H9 (cell line): ENCODE measurements around the gene ALKBH4. TPM values are rescaled to one million over a fixed set of nuclear protein-coding genes. Genes with fewer than 3 reads are reported as not detected.

ENCODE experiments used
- DNase-seq: peaks from one replicate; pipeline ENCODE4 v3.0.0-alpha.2; 2017
- H2AFZ ChIP-seq: one replicate; pipeline ENCODE4 v1.6.1; 2013; ENCODE audit warnings: mild to moderate bottlenecking, low read length, control low read depth, moderate library complexity
- H2AK5ac ChIP-seq: 2 replicates; pipeline ENCODE4 v1.6.1; 2013; ENCODE audit warnings: low read length, control low read depth, mixed read lengths; ENCODE audit not compliant: insufficient read length
- H2BK120ac ChIP-seq: one replicate; pipeline ENCODE4 v1.6.1; 2013; ENCODE audit warnings: low read depth, mild to moderate bottlenecking, low read length, control low read depth, inconsistent platforms; ENCODE audit not compliant: poor library complexity, severe bottlenecking
- H2BK12ac ChIP-seq: 2 replicates; pipeline ENCODE4 v1.6.1; 2013; ENCODE audit warnings: low read length, control low read depth, mixed read lengths, low read depth; ENCODE audit not compliant: insufficient read length
- H2BK15ac ChIP-seq: 2 replicates; pipeline ENCODE4 v1.6.1; 2013; ENCODE audit warnings: low read depth, low read length, control low read depth
- H2BK20ac ChIP-seq: one replicate; pipeline ENCODE4 v1.6.1; 2013; ENCODE audit warnings: low read depth, mild to moderate bottlenecking, low read length, control low read depth, inconsistent platforms; ENCODE audit not compliant: poor library complexity, severe bottlenecking
- H2BK5ac ChIP-seq: 2 replicates; pipeline ENCODE4 v1.6.1; 2013; ENCODE audit warnings: low read length, control low read depth, mixed read lengths; ENCODE audit not compliant: insufficient read length
- H3K14ac ChIP-seq: 2 replicates; pipeline ENCODE4 v1.6.1; 2013; ENCODE audit warnings: low read length, control low read depth; ENCODE audit not compliant: insufficient read depth
- H3K18ac ChIP-seq: 2 replicates; pipeline ENCODE4 v1.6.1; 2013; ENCODE audit warnings: low read depth, mild to moderate bottlenecking, mixed read lengths, low read length, control low read depth; ENCODE audit not compliant: insufficient read length
- H3K23ac ChIP-seq: 2 replicates; pipeline ENCODE4 v1.6.1; 2013; ENCODE audit warnings: low read length, control low read depth, mixed read lengths, low read depth; ENCODE audit not compliant: insufficient read length
- H3K23me2 ChIP-seq: 2 replicates; pipeline ENCODE4 v1.6.1; 2013; ENCODE audit warnings: low read depth, mild to moderate bottlenecking, mixed read lengths, low read length, control low read depth; ENCODE audit not compliant: insufficient read length, poor library complexity, severe bottlenecking
- H3K27ac ChIP-seq: 2 replicates; pipeline ENCODE4 v1.5.1; 2013; ENCODE audit warnings: low read length, control low read depth, mixed read lengths, low read depth; ENCODE audit not compliant: insufficient read length
- H3K27me3 ChIP-seq: 2 replicates; pipeline ENCODE4 v1.6.1; 2013; ENCODE audit warnings: low read length, control low read depth, inconsistent platforms; ENCODE audit not compliant: insufficient read depth
- H3K4ac ChIP-seq: 2 replicates; pipeline ENCODE4 v1.6.1; 2013; ENCODE audit warnings: low read depth, mild to moderate bottlenecking, control low read depth, inconsistent platforms, low read length, moderate library complexity
- H3K4me1 ChIP-seq: 2 replicates; pipeline ENCODE4 v1.6.1; 2013; ENCODE audit warnings: low read length, control low read depth, inconsistent platforms; ENCODE audit not compliant: insufficient read depth
- H3K4me2 ChIP-seq: 2 replicates; pipeline ENCODE4 v1.6.1; 2013; ENCODE audit warnings: low read length, control low read depth, mixed read lengths; ENCODE audit not compliant: insufficient read length, insufficient read depth
- H3K56ac ChIP-seq: 2 replicates; pipeline ENCODE4 v1.6.1; 2013; ENCODE audit warnings: low read depth, mild to moderate bottlenecking, mixed read lengths, low read length, control low read depth; ENCODE audit not compliant: insufficient read length
- H3K79me1 ChIP-seq: 2 replicates; pipeline ENCODE4 v1.6.1; 2013; ENCODE audit warnings: low read depth, mild to moderate bottlenecking, moderate library complexity, low read length, control low read depth, inconsistent platforms; ENCODE audit not compliant: insufficient read depth, poor library complexity, severe bottlenecking
- H3K79me2 ChIP-seq: 2 replicates; pipeline ENCODE4 v1.6.1; 2013; ENCODE audit warnings: low read length, control low read depth, inconsistent platforms; ENCODE audit not compliant: insufficient read depth
- H3K9ac ChIP-seq: 2 replicates; pipeline ENCODE4 v1.6.1; 2013; ENCODE audit warnings: low read length, control low read depth, mixed read lengths; ENCODE audit not compliant: insufficient read length; ENCODE audit errors: extremely low read depth
- H3K9me3 ChIP-seq: one replicate; pipeline ENCODE4 v1.6.1; 2013; ENCODE audit warnings: low read depth, low read length, inconsistent platforms; ENCODE audit not compliant: control insufficient read depth
- H3T11ph ChIP-seq: one replicate; pipeline ENCODE4 v1.6.1; 2013; ENCODE audit warnings: mild to moderate bottlenecking, low read length, control low read depth, inconsistent platforms
- H4K20me1 ChIP-seq: one replicate; pipeline ENCODE4 v1.6.1; 2013; ENCODE audit not compliant: control insufficient read depth, insufficient read length, insufficient read depth
- H4K5ac ChIP-seq: 2 replicates; pipeline ENCODE4 v1.6.1; 2013; ENCODE audit warnings: low read depth, mild to moderate bottlenecking, mixed read lengths, low read length, control low read depth; ENCODE audit not compliant: insufficient read length
- H4K8ac ChIP-seq: replicated peaks from 2 replicates; pipeline ENCODE4 v1.6.1; 2013; ENCODE audit warnings: low read length, control low read depth, mixed read lengths, low read depth; ENCODE audit not compliant: insufficient read length
- H4K91ac ChIP-seq: 2 replicates; pipeline ENCODE4 v1.6.1; 2013; ENCODE audit warnings: low read depth, mild to moderate bottlenecking, moderate library complexity, mixed read lengths, low read length, control low read depth; ENCODE audit not compliant: insufficient read length
- H3K27ac Mint-ChIP-seq, 3 experiments: 2 replicates in 2 of 3; 3 replicates in 1 of 3; pipeline ENCODE4 v1.8.0; 2020 to 2021; ENCODE audit warnings: mixed read lengths in 3 of 3, mild to moderate bottlenecking in 1 of 3, moderate library complexity in 1 of 3
- H3K27me3 Mint-ChIP-seq: 2 replicates; pipeline ENCODE4 v1.8.0; 2021; ENCODE audit warnings: low read depth, mild to moderate bottlenecking, moderate library complexity, mixed read lengths
- H3K36me3 Mint-ChIP-seq, 3 experiments: 2 replicates in 2 of 3; 3 replicates in 1 of 3; pipeline ENCODE4 v1.8.0; 2020 to 2021; ENCODE audit warnings: low read depth in 3 of 3, mixed read lengths in 3 of 3; ENCODE audit not compliant: insufficient read depth in 1 of 3
- H3K4me1 Mint-ChIP-seq, 2 experiments: 2 replicates each; pipeline ENCODE4 v1.8.0; 2020; ENCODE audit warnings: mixed read lengths in 2 of 2
- H3K4me3 Mint-ChIP-seq, 2 experiments: 2 replicates in 1 of 2; 3 replicates in 1 of 2; pipeline ENCODE4 v1.8.0; 2020 to 2021; ENCODE audit warnings: mild to moderate bottlenecking in 2 of 2, mixed read lengths in 2 of 2, moderate library complexity in 1 of 2
- H3K9me3 Mint-ChIP-seq, 2 experiments: 2 replicates in 1 of 2; 3 replicates in 1 of 2; pipeline ENCODE4 v1.8.0; 2020; ENCODE audit warnings: mild to moderate bottlenecking in 2 of 2, mixed read lengths in 2 of 2, moderate library complexity in 1 of 2
- WGBS: extraction: QIAGEN DNeasy Blood & Tissue Kit; methylation state at CpG from one replicate; pipeline ENCODE4 v1.1.7; 2013; ENCODE audit warnings: missing lambda C conversion rate, low lambda C conversion rate, mixed read lengths; ENCODE audit not compliant: insufficient read length; ENCODE audit errors: extremely low coverage; 5-methylcytosine and 5-hydroxymethylcytosine counted together
- total RNA-seq: library from RNA; stranded (reverse); gene quantifications from 2 replicates; pipeline ENCODE4 v1.2.1, GENCODE V29; 2021
- TF ChIP-seq, protein P1 (sequence below): fragments of 200-600 bp; sonication (generic); conservative IDR thresholded peaks from 3 replicates; pipeline ENCODE4 v1.8.0; 2021; ENCODE audit warnings: antibody characterized with exemption, mild to moderate bottlenecking

The ALKBH4 gene
- total RNA-seq, 1 experiment from 2014 or later = 23.9 TPM

DNA sequence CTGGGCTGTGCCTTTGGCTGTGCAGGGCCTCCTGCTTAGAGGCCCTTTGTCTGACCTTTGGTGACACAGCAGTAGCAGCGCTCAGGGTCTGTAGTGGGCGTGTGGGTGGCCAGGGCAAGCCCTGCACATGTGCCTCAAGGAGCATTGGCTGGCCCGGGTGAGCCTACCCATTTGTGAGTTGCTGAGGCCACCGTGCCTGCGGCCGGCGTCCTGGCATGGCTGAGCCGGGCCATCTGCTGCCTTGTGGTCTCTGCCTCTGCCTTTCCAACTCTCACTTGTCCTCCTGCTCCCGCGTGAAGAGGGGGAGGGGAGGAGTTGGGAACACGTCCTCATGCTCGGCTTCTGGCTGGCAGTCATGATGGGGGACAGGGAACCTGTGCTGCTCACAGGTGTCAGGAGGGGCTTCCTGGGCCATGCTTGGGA, 40.5 kb downstream of the ALKBH4 start:
- peak; percentile 47 for DNase-seq

More for the DNA sequence above, 40.5 kb downstream of the ALKBH4 start:
- Histone ChIP-seq H3K9ac (no peak overlapping the region), H3K79me1 (no peaks in the 10 kb centered on the region), H3K56ac (no peak overlapping the region), H2BK120ac (no peak overlapping the region), H3K9me3 (no peaks in the 10 kb centered on the region), H2BK5ac (no peak overlapping the region), H4K91ac (no peak overlapping the region), H2AK5ac (no peak overlapping the region), H2BK15ac (no peak overlapping the region), H4K20me1 (no peaks in the 10 kb centered on the region), H3K23ac (no peak overlapping the region), H3T11ph (no peak overlapping the region), H3K4me1 (no peaks in the 10 kb centered on the region), H3K23me2 (no peaks in the 10 kb centered on the region), H3K27ac (no peak overlapping the region), H3K14ac (no peak overlapping the region), H3K79me2 (no peaks in the 10 kb centered on the region), H3K4ac (no peak overlapping the region), H3K27me3 (no peaks in the 10 kb centered on the region), H2AFZ (no peak overlapping the region), H4K5ac (no peak overlapping the region), H2BK12ac (no peak overlapping the region), H3K4me2 (no peak overlapping the region), H4K8ac (no peak overlapping the region), H2BK20ac (no peak overlapping the region), H3K18ac (no peak overlapping the region)
- Mint-ChIP-seq H3K36me3 (peaks cover 21 to 60% (median 50%) of the 10 kb centered on the region in 3 experiments), H3K27ac (peak overlapping the region; percentile 7 to 91 (median 43); a peak in 4 of 7 replicates), H3K4me1 (peaks cover 10 to 18% of the 10 kb centered on the region in 2 experiments), H3K4me3 (no peak overlapping the region), H3K9me3 (no peaks in the 10 kb centered on the region), H3K27me3 (peaks cover 1% of the 10 kb centered on the region; the same call in 1 of the 2 replicates)
- WGBS = no CpG with 5 or more reads among the region's 12 CpGs
- TF ChIP-seq, protein P1, sequence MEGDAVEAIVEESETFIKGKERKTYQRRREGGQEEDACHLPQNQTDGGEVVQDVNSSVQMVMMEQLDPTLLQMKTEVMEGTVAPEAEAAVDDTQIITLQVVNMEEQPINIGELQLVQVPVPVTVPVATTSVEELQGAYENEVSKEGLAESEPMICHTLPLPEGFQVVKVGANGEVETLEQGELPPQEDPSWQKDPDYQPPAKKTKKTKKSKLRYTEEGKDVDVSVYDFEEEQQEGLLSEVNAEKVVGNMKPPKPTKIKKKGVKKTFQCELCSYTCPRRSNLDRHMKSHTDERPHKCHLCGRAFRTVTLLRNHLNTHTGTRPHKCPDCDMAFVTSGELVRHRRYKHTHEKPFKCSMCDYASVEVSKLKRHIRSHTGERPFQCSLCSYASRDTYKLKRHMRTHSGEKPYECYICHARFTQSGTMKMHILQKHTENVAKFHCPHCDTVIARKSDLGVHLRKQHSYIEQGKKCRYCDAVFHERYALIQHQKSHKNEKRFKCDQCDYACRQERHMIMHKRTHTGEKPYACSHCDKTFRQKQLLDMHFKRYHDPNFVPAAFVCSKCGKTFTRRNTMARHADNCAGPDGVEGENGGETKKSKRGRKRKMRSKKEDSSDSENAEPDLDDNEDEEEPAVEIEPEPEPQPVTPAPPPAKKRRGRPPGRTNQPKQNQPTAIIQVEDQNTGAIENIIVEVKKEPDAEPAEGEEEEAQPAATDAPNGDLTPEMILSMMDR = no peak
